Spleen (tissue), 11 donors: ENCODE data around the gene KRT16. TPM values are rescaled to one million over a fixed set of nuclear protein-coding genes. Genes with fewer than 3 reads are reported as not detected.
"Not testable (repeated sequence)": the region's sequence is repeated elsewhere in the genome, so short reads cannot be mapped to it uniquely, and the experiment has no call there.

Source experiments
- DNase-seq: peaks from one replicate; pipeline ENCODE4 v3.0.0-alpha.2; 2020
- H3K27ac ChIP-seq, 8 donors: fragments of 200-600 bp; sonication (generic) in 7 of 8; 1 replicate in 4 of 8; 2 replicates in 4 of 8; pipeline versions ENCODE4 v1.5.0 to v1.8.0; 2016 to 2021; ENCODE audit warnings: inconsistent platforms in 4 of 8, mild to moderate bottlenecking in 4 of 8, moderate library complexity in 1 of 8
- H3K27me3 ChIP-seq, 7 donors: fragments of 200-600 bp; sonication (generic) in 6 of 7; replicated peaks in 1 of 7; 1 replicate in 4 of 7; 2 replicates in 3 of 7; pipeline versions ENCODE4 v1.5.0 to v1.8.0; 2016 to 2021; ENCODE audit warnings: inconsistent platforms in 3 of 7, mild to moderate bottlenecking in 1 of 7
- H3K36me3 ChIP-seq, 6 donors: fragments of 200-600 bp; sonication (generic) in 5 of 6; 1 replicate in 4 of 6; 2 replicates in 2 of 6; pipeline versions ENCODE4 v1.5.0 to v1.8.0; 2016 to 2021; ENCODE audit warnings: inconsistent platforms in 2 of 6
- H3K4me1 ChIP-seq, 6 donors: fragments of 200-600 bp; sonication (generic) in 5 of 6; 1 replicate in 3 of 6; 2 replicates in 3 of 6; pipeline versions ENCODE4 v1.5.0 to v1.8.0; 2016 to 2021; ENCODE audit warnings: inconsistent platforms in 3 of 6
- H3K4me3 ChIP-seq, 8 donors: fragments of 200-600 bp; sonication (generic) in 7 of 8; 1 replicate in 4 of 8; 2 replicates in 4 of 8; pipeline versions ENCODE4 v1.5.0 to v1.8.0; 2016 to 2021; ENCODE audit warnings: inconsistent platforms in 4 of 8, mild to moderate bottlenecking in 4 of 8, moderate library complexity in 2 of 8
- H3K9me3 ChIP-seq, 8 donors: fragments of 200-600 bp; sonication (generic) in 7 of 8; 1 replicate in 4 of 8; 2 replicates in 4 of 8; pipeline versions ENCODE4 v1.5.0 to v1.8.0; 2016 to 2021; ENCODE audit warnings: inconsistent platforms in 4 of 8
- CTCF ChIP-seq, 11 experiments: fragments of 200-600 bp in 7 of 11; fragments of 450-650 bp in 4 of 11; sonication (generic) in 4 of 11; IDR thresholded peaks in 8 of 11; conservative IDR thresholded peaks in 3 of 11; 1 replicate in 7 of 11; 2 replicates in 4 of 11; pipeline versions ENCODE4 v1.4.0 to v1.8.0; 2016 to 2021; ENCODE audit warnings: antibody characterized with exemption in 11 of 11, inconsistent platforms in 4 of 11, mild to moderate bottlenecking in 1 of 11
- POLR2A ChIP-seq, 3 donors: fragments of 450-650 bp; IDR thresholded peaks; one replicate each; pipeline ENCODE4 v1.5.1; 2017; ENCODE audit warnings: antibody characterized with exemption in 3 of 3, mild to moderate bottlenecking in 1 of 3
- POLR2AphosphoS5 ChIP-seq, 3 donors: sonication (generic); formaldehyde crosslinking; IDR thresholded peaks; one replicate each; pipeline ENCODE4 v1.5.1; 2017; ENCODE audit warnings: antibody characterized with exemption in 3 of 3
- WGBS, 5 donors: extraction: QIAGEN DNeasy Blood & Tissue Kit in 3 of 5; methylation state at CpG; one replicate each; pipeline versions ENCODE4 v1.1.5 to v1.1.7; 2013 to 2018; 5-methylcytosine and 5-hydroxymethylcytosine counted together
- intact Hi-C: fragments of 100-400 bp; cut with DNase I; formaldehyde crosslinking; loops from one replicate; pipeline ENCODE4 v1.15.0; 2023; ENCODE audit warnings: low total_unique reads
- polyA plus RNA-seq, 3 donors: library from polyadenylated mRNA; stranded (reverse); fragments of 200-250 nt; gene quantifications; one replicate each; pipeline ENCODE4 v1.2.1, GENCODE V29; 2013
- total RNA-seq, 7 donors: library from RNA; depleted of rRNA in 3 of 7; stranded (reverse); fragments of >200 nt in 3 of 7; fragmentation: NEBNext Ultra II Directional in 4 of 7; extraction: Animal tissue kit (Norgen Biotek cat#: 25700) in 4 of 7; gene quantifications; one replicate each; pipeline versions ENCODE4 v1.1.0 to v1.2.1, GENCODE V29; 2016 to 2021
- donor health status: healthy with polysubstance abuse.
- donor health status: DM: no; HTN: no; CAD: no; lungs with moderate emphysema.
- donor health status: DM: no; HTN: no; CAD: no.
- donor health status: Bipolar disorder and iron deficiency.
- donor health status: healthy.
- donor health status: DM: no; HTN: no; CAD: no.
- donor health status: DM: yes; HTN: yes; CAD: no.

KRT16 gene
- total and polyA plus RNA-seq, 10 donors = 0.07 to 0.19 TPM; not detected in 8

- WGBS, 5 donors = 83 to 89% (median 84%) methylated on average over 7 to 8 of the region's 8 CpGs
- Histone ChIP-seq H3K27me3 (no peaks in the 10 kb centered on the region), H3K27ac (no peak overlapping the region), H3K4me3 (no peak overlapping the region), H3K9me3 (no peaks in the 10 kb centered on the region), H3K36me3 (no peaks in the 10 kb centered on the region), H3K4me1 (peaks cover 0 to 17% (median 6%) of the 10 kb centered on the region in 6 donors)
- intact Hi-C loops = no loop called here
- DNase-seq = no peak
- TF ChIP-seq POLR2A (IDR thresholded peaks at IDR 0.05) = no peak
- no peak for TF ChIP-seq CTCF (IDR thresholded peaks at IDR 0.05 in 8 of 11, conservative IDR thresholded peaks at IDR 0.05 in 3 of 11)
- TF ChIP-seq POLR2AphosphoS5 (IDR thresholded peaks at IDR 0.05) = no peak
Observed at GRCh38 chr17:41631025-41631897, 18.7 kb upstream of the KRT16 start.

GRCh38 chr17:41629826-41630670 lies 17.5 kb upstream of the KRT16 start:
- peaks cover 0 to 7% (median 2%) of the 10 kb centered on the region in 6 donors for H3K4me1 ChIP-seq
- 73 to 91% (median 82%) methylated on average over 9 to 13 of the region's 13 CpGs for WGBS, 5 donors
- intact Hi-C loops = no loop called here
- peak; percentile 22 for DNase-seq
- H3K36me3 ChIP-seq = no peaks in the 10 kb centered on the region
- no peaks in the 10 kb centered on the region for H3K9me3 ChIP-seq
- peaks cover 0 to 9% (median 0%) of the 10 kb centered on the region in 7 donors for H3K27me3 ChIP-seq
- TF ChIP-seq CTCF (IDR thresholded peaks at IDR 0.05 in 8 of 11, conservative IDR thresholded peaks at IDR 0.05 in 3 of 11) (no peak), POLR2A (IDR thresholded peaks at IDR 0.05) (no peak), POLR2AphosphoS5 (IDR thresholded peaks at IDR 0.05) (no peak)
- H3K27ac ChIP-seq = no peak overlapping the region
- no peak overlapping the region for H3K4me3 ChIP-seq

GRCh38 chr17:41629316-41629715 lies 16.7 kb upstream of the KRT16 start:
- no peaks in the 10 kb centered on the region for H3K9me3 ChIP-seq
- no peak for TF ChIP-seq POLR2A (IDR thresholded peaks at IDR 0.05)
- no peak for TF ChIP-seq POLR2AphosphoS5 (IDR thresholded peaks at IDR 0.05)
- TF ChIP-seq CTCF (IDR thresholded peaks at IDR 0.05 in 8 of 11, conservative IDR thresholded peaks at IDR 0.05 in 3 of 11) = no peak
- intact Hi-C loops = no loop called here
- H3K4me3 ChIP-seq = no peak overlapping the region
- H3K27me3 ChIP-seq = peaks cover 0 to 11% (median 0%) of the 10 kb centered on the region in 7 donors
- no peak for DNase-seq
- WGBS, 5 donors = 67 to 85% (median 79%) methylated on average over 4 to 10 of the region's 10 CpGs
- no peak overlapping the region for H3K27ac ChIP-seq
- H3K4me1 ChIP-seq = peaks cover 0 to 7% (median 0%) of the 10 kb centered on the region in 6 donors
- H3K36me3 ChIP-seq = no peaks in the 10 kb centered on the region

GRCh38 chr17:41628621-41629255 lies 16.2 kb upstream of the KRT16 start:
- H3K36me3 ChIP-seq, intact Hi-C loops, H3K27ac ChIP-seq, H3K4me3 ChIP-seq, H3K9me3 ChIP-seq, H3K4me1 ChIP-seq: not testable (repeated sequence)
- H3K27me3 ChIP-seq = peaks cover 0 to 11% (median 0%) of the 10 kb centered on the region in 7 donors
- DNase-seq = peak; percentile 58
- WGBS, 5 donors = 79 to 93% (median 89%) methylated on average over 11 of the region's 11 CpGs

GRCh38 chr17:41628073-41628370 lies 15.5 kb upstream of the KRT16 start:
- H3K27ac ChIP-seq, H3K4me1 ChIP-seq, H3K4me3 ChIP-seq, H3K36me3 ChIP-seq, intact Hi-C loops, H3K9me3 ChIP-seq, DNase-seq: not testable (repeated sequence)
- WGBS, 5 donors = 43 to 80% (median 68%) methylated on average over 1 of the region's 1 CpG; no CpG with 5 or more reads in 1 of the 5 donors
- peaks cover 0 to 11% (median 0%) of the 10 kb centered on the region in 7 donors for H3K27me3 ChIP-seq
